Heart left ventricle (tissue), 16 donors: ENCODE measurements around the gene MRPL50. TPM values are rescaled to one million over a fixed set of nuclear protein-coding genes. Genes with fewer than 3 reads are reported as not detected.

Experiments used
- ATAC-seq, 4 donors: fragments of 200-7000 bp; cut with Tn5 transposase; one replicate each; pipeline ENCODE4 v1.9.1; 2020 to 2022; ENCODE audit warnings: moderate library complexity in 4 of 4, mild to moderate bottlenecking in 3 of 4, moderate number of reproducible peaks in 1 of 4
- DNase-seq, 5 donors: peaks; one replicate each; pipeline ENCODE4 v3.0.0-alpha.2; 2020
- H3K27ac ChIP-seq, 12 donors: fragments of 200-600 bp; sonication (generic) in 4 of 12; one replicate each; pipeline versions ENCODE4 v1.5.0 to v1.8.0; 2016 to 2022; ENCODE audit warnings: mild to moderate bottlenecking in 2 of 12
- H3K27me3 ChIP-seq, 9 donors: fragments of 200-600 bp; sonication (generic) in 2 of 9; one replicate each; pipeline versions ENCODE4 v1.5.1 to v1.8.0; 2016 to 2022; ENCODE audit warnings: mild to moderate bottlenecking in 3 of 9
- H3K36me3 ChIP-seq, 9 donors: fragments of 200-600 bp; sonication (generic) in 2 of 9; one replicate each; pipeline versions ENCODE4 v1.5.0 to v1.8.0; 2018 to 2022; ENCODE audit warnings: mild to moderate bottlenecking in 2 of 9
- H3K4me1 ChIP-seq, 12 donors: fragments of 200-600 bp; sonication (generic) in 4 of 12; one replicate each; pipeline versions ENCODE4 v1.5.0 to v1.8.0; 2016 to 2022; ENCODE audit warnings: mild to moderate bottlenecking in 3 of 12
- H3K4me3 ChIP-seq, 12 donors: fragments of 200-600 bp; sonication (generic) in 4 of 12; one replicate each; pipeline versions ENCODE4 v1.5.0 to v1.8.0; 2017 to 2022; ENCODE audit warnings: mild to moderate bottlenecking in 9 of 12, moderate library complexity in 4 of 12
- H3K9me3 ChIP-seq, 12 donors: fragments of 200-600 bp; sonication (generic) in 4 of 12; one replicate each; pipeline versions ENCODE4 v1.5.0 to v1.8.0; 2016 to 2022; ENCODE audit warnings: mild to moderate bottlenecking in 1 of 12
- POLR2A ChIP-seq, 2 donors: fragments of 450-650 bp; IDR thresholded peaks; one replicate each; pipeline ENCODE4 v1.6.1; 2017; ENCODE audit warnings: antibody characterized with exemption in 2 of 2, mild to moderate bottlenecking in 2 of 2, moderate library complexity in 2 of 2
- WGBS, 4 donors: extraction: QIAGEN DNeasy Blood & Tissue Kit in 2 of 4; methylation state at CpG; one replicate each; pipeline versions ENCODE4 v1.1.5 to v1.1.7; 2013 to 2018; 5-methylcytosine and 5-hydroxymethylcytosine counted together
- intact Hi-C, 10 donors: fragments of 100-400 bp; cut with DNase I; formaldehyde crosslinking; loops; one replicate each; pipeline versions ENCODE4 v1.11.1 to v1.14.2; 2022
- polyA plus RNA-seq, 2 donors: library from polyadenylated mRNA; stranded (reverse); fragments of 200-250 nt; gene quantifications; one replicate each; pipeline ENCODE4 v1.2.3, GENCODE V29; 2013
- total RNA-seq, 9 donors: library from RNA; depleted of rRNA in 2 of 9; stranded (reverse); fragments of >200 nt in 2 of 9; fragmentation: NEBNext Ultra II Directional in 3 of 9; extraction: Animal tissue kit (Norgen Biotek cat#: 25700) in 3 of 9; gene quantifications; one replicate each; pipeline versions ENCODE4 v1.1.0 to v1.2.4, GENCODE V29; 2016 to 2023
- TF ChIP-seq, protein P1 (sequence below), 12 donors: fragments of 200-600 bp; sonication (generic) in 4 of 12; IDR thresholded peaks; one replicate each; pipeline versions ENCODE4 v1.5.0 to v1.8.0; 2018 to 2022; ENCODE audit warnings: antibody characterized with exemption in 12 of 12, mild to moderate bottlenecking in 5 of 12
- donor health status: ischemic (EF 13 %, LVEDD 7.1; RV severe dilation, severe dysfunction).
- donor health status: healthy with polysubstance abuse.
- donor health status: DM: no; HTN: yes; CAD: no.
- donor health status: DM: no; HTN: no; CAD: no.
- donor health status: ischemic (EF 25% LVEDD 6.9; RV normal size, moderate dysfunction).
- donor health status: ischemic (EF 25% LVEDD 5.7; RV mildly dilated, moderate dysfunction).
- donor health status: healthy.
- donor health status: DM: yes; HTN: yes; CAD: no.
- donor health status: ischemic (EF 35%, LVEDD 5.7; RV mildly dilated, moderate dysfunction).
- donor health status: nonischemic (EF 11% LVEDD 7.7; RV severe dilation, severe dysfunction).
- donor health status: DM: yes; HTN: yes; CAD: no.
- donor health status: PGD.
- donor health status: ischemic (EF 29% LVEDD 5.4; RV normal size, mild dysfunction).
- donor health status: nonischemic (EF 23%, LVEDD 6.1; RV moderate dilation, normal function).

Gene MRPL50
- total and polyA plus RNA-seq, 11 donors: 12.3 to 18.3 (median 15.4) TPM

DNA sequence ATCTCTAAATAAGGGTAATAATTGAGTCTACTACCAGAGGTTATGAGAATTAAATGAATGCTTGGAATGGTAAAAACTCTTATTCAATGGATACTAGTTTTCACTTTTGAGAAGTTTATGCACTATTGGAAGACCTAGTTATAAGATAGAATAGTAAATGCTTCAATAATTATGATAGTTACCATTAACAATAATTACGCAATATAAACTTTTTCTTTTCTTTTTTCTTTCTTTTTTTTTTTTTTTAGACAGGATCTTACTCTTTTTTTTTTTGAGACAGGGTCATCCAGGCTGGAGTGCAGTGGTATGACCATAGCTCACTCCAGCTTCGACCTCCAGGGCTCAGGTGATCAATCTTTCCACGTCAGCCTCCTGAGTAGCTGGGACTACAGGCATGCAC is 30.5 kb upstream of the MRPL50 start:
- Histone ChIP-seq H3K27me3 (no peaks in the 10 kb centered on the region), H3K27ac (no peak overlapping the region), H3K9me3 (no peaks in the 10 kb centered on the region), H3K4me3 (no peak overlapping the region), H3K36me3 (no peaks in the 10 kb centered on the region), H3K4me1 (no peaks in the 10 kb centered on the region)
- DNase-seq (no peak), ATAC-seq (no peak)
- no peak for TF ChIP-seq POLR2A (IDR thresholded peaks at IDR 0.05)
- TF ChIP-seq, protein P1, sequence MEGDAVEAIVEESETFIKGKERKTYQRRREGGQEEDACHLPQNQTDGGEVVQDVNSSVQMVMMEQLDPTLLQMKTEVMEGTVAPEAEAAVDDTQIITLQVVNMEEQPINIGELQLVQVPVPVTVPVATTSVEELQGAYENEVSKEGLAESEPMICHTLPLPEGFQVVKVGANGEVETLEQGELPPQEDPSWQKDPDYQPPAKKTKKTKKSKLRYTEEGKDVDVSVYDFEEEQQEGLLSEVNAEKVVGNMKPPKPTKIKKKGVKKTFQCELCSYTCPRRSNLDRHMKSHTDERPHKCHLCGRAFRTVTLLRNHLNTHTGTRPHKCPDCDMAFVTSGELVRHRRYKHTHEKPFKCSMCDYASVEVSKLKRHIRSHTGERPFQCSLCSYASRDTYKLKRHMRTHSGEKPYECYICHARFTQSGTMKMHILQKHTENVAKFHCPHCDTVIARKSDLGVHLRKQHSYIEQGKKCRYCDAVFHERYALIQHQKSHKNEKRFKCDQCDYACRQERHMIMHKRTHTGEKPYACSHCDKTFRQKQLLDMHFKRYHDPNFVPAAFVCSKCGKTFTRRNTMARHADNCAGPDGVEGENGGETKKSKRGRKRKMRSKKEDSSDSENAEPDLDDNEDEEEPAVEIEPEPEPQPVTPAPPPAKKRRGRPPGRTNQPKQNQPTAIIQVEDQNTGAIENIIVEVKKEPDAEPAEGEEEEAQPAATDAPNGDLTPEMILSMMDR (IDR thresholded peaks at IDR 0.05): no peak
- 69 to 83% (median 80%) methylated on average over 3 of the region's 3 CpGs for WGBS, 4 donors
- intact Hi-C loops: no loop called here

DNA sequence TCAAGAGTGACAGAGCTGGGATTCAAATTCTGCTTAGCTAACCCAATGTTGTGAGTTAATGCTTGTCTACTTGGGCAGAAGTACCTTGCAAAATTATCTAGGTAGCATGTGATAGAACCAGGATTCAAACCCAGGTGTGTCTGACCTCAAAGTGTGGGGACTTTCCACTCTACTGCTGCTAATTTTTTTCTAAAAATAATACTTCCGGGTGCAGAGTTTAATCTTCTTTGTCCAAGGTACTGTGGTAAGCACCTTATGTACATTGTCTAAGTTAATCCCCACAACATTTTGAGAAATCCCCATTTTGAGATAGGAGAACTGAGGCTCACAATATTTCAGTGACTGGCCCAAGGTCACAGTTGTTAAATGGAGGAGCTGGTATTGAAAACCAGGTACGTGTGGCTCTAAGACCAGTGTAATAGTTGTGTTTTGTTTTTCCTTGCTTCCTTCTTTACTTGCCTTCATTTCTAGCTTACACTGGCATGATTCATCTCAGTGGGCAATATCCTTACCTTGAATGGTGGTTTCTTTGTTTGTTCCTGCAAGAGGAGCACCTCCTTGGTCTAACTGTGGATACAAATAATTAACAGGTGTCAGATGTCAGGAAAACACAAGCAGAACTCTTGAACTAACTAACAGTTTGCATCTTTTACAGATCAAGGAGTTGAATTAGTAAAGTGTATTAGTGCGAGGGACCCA is 29.7 kb upstream of the MRPL50 start:
- no peaks in the 10 kb centered on the region for H3K9me3 ChIP-seq
- no peaks in the 10 kb centered on the region for H3K36me3 ChIP-seq
- TF ChIP-seq, protein P1 (IDR thresholded peaks at IDR 0.05): no peak
- no peak for TF ChIP-seq POLR2A (IDR thresholded peaks at IDR 0.05)
- intact Hi-C loops: no loop called here
- H3K27ac ChIP-seq: no peak overlapping the region
- WGBS, 4 donors: 87 to 95% (median 94%) methylated on average over 3 of the region's 3 CpGs
- no peaks in the 10 kb centered on the region for H3K4me1 ChIP-seq
- no peak for ATAC-seq
- H3K4me3 ChIP-seq: no peak overlapping the region
- H3K27me3 ChIP-seq: no peaks in the 10 kb centered on the region
- DNase-seq: no peak

DNA sequence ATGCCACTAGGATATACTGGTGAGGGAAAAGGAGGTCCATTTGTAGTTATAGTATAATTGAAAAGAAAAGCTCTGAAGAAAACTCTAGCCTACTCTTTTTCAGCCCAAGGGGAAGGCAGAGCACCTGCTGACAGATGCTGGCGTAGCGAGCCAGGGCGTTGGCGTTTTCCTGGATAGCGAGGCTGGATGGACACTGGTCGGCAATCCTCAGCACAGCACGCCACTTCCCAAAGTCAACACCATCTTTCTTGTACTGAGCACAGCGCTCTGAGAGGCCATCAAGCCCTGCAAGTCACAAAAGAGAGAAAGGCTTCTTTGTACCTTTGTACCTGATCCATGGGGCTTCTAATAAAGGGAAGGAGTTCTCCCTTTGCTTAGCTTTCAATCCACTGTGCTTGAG is 28.9 kb upstream of the MRPL50 start:
- no peak for DNase-seq
- H3K4me3 ChIP-seq: no peak overlapping the region
- TF ChIP-seq, protein P1 (IDR thresholded peaks at IDR 0.05): no peak
- no peak for TF ChIP-seq POLR2A (IDR thresholded peaks at IDR 0.05)
- H3K4me1 ChIP-seq: peaks cover 0 to 4% (median 0%) of the 10 kb centered on the region in 12 donors
- ATAC-seq: no peak
- H3K9me3 ChIP-seq: no peaks in the 10 kb centered on the region
- H3K36me3 ChIP-seq: no peaks in the 10 kb centered on the region
- WGBS, 4 donors: 87 to 93% (median 91%) methylated on average over 8 of the region's 8 CpGs
- intact Hi-C loops: no loop called here
- no peaks in the 10 kb centered on the region for H3K27me3 ChIP-seq
- H3K27ac ChIP-seq: no peak overlapping the region

DNA sequence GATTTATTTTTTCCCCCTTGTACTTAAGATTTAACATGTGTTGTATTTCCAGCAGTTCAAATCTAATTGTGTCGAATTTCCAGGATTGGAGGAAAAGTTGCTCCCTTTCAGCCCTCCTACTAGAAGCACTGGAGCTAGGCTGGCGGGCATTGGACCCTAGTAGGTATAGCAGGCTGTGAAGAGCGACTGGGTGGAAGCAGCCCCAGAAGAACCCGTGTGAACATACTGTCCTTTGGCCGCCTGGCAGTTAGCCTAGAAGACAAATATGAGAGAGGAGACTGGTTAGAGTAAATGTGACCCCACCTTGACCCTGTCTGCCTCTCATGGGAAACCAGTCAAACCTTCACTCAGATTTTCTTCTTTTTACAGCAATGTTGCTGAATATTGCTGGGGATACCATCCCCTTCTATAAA is 23.2 kb upstream of the MRPL50 start:
- no peak overlapping the region for H3K4me3 ChIP-seq
- peaks cover 0 to 13% (median 0%) of the 10 kb centered on the region in 12 donors for H3K4me1 ChIP-seq
- WGBS, 4 donors: 73 to 84% (median 77%) methylated on average over 5 of the region's 5 CpGs
- peaks cover 0 to 35% (median 0%) of the 10 kb centered on the region in 12 donors for H3K9me3 ChIP-seq
- ATAC-seq (peak in 2 of 4 donors; percentile 30 to 32), DNase-seq (peak; percentile 14 to 57 (median 45))
- intact Hi-C loops: no loop called here
- H3K36me3 ChIP-seq: peaks cover 0 to 3% (median 0%) of the 10 kb centered on the region in 9 donors
- peak overlapping the region in 1 of 12 donors; percentile 11 for H3K27ac ChIP-seq
- H3K27me3 ChIP-seq: no peaks in the 10 kb centered on the region
- TF ChIP-seq, protein P1 (IDR thresholded peaks at IDR 0.05): no peak
- no peak for TF ChIP-seq POLR2A (IDR thresholded peaks at IDR 0.05)
